Astrocyte of the hippocampus (primary cell): Measurements from ENCODE around the gene EFNB3.

Experiments
- DNase-seq: peaks from one replicate; pipeline ENCODE4 v3.0.0; 2011; ENCODE audit warnings: low read depth, low spot score

Gene EFNB3

DNA sequence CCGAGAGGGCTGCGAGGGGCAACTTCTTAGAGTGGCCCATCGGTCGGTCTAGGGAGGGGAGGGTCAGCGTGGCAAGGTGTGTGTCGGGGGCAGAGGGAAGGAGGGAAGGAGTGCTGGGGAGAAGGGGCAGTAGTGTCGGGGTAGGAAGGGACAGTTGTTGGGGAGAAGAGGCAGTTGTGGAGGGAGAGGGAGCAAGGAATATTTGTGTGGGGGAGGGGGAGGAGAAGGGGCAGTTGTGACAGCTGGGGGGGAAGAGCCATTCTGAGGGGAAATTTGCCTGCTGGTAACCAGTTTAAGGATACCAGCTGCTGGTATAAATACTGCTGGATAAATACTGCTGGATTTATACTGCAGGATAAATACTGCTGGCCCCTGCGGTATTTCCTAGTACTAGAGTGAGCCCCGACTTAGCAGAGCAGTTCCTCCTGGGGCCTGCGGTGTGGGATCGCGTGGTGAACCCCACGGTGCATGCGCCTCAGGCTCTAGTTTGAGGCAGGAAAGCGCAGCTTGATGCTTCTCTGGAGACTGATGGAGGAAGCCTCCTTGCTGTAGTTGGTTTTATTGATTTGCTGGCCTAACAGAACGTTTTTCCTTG is 12.9 kb downstream of the EFNB3 start:
- DNase-seq = no peak

DNA sequence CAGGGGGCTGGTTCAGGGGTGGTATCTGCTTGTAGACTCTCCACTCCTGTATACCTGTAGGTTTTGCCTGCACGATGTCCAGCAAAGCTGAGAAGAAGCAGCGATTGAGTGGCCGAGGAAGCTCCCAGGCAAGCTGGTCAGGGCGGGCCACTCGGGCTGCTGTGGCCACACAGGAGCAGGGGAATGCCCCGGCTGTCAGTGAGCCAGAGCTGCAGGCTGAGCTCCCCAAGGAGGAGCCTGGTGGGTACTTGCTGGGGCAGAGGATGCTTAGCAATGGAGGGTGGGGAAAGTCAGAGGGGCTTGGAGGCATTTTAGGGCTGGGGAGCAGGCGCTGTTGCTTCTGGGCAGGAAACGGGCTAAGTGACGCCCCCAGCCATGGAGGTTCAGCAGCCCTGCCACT is 14.7 kb downstream of the EFNB3 start:
- no peak for DNase-seq

DNA sequence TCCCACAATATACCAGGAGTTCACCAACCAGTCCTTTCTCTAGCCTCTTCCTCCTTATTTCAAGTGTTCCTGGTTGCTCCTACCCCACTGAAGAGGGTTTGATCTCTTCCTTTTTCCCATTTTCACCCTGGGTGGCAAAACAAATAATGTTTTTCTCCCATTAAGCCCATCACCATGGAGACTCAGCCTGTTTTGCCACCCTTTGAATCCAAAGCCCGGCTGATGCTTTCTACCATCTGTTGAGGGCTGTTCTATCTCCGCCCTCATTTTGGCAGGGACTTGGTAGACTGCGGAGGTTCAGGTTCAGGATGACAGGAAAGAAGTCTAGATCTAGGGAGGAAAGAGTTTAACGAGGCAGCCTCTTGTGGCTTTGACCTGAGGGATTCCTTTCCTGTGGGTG is 15.1 kb downstream of the EFNB3 start:
- DNase-seq = no peak

DNA sequence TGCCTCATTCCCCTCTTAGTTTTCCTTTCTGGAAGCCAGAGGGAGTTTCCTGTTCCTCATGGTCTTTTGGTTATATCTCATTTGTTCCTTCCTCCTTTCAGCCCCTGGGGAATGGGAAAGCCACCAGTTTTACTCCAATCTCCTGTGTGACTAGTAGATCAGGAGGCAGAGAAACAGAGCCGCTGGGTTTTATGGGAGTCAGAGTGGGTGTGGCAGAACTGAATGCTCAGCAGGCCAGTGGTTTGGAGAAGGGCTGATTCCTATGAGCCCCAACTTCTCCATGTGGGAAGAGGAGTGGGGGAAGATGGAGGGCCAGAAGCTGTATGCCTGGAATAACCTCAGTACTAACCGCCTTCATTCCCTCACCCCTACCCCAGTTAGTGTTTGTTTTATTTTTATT is 16.6 kb downstream of the EFNB3 start:
- no peak for DNase-seq

DNA sequence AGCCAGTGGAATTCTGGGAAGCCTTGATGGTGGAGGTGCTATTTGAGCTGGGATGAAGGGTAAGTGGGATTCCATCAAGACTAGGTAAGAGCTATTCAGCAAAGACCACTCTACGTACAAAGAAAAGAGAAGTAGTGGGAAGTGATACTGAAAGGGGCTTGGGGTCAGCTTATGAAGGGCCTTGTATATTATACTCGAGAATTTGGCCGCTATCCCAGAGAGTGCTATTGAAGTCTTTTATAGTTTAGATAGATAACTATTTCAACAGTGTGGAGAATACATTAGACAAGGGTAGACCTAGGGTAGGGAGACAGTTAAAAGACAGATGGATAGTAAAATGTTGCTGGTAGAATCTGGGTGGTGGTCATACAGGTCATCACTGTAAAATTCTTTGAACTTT is 22.9 kb downstream of the EFNB3 start:
- no peak for DNase-seq

DNA sequence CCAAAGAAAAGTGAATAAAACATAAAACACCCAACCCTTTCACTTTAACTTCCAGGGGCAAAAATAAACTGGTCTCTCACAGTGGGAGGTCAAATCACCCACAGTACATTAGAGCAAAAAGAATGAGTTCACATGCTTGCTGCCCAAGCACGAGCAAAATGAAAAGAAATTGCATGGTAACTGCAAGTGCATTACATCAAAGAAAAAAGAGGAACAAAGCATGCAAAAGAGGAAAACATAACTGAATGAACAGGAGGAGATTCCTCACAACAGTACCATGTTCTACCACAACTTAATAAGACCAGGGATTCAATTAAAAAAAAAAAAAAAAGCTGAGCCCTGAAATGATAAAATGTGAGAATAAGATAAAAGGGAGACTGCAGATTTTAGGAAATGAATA is 24.8 kb downstream of the EFNB3 start:
- no peak for DNase-seq

DNA sequence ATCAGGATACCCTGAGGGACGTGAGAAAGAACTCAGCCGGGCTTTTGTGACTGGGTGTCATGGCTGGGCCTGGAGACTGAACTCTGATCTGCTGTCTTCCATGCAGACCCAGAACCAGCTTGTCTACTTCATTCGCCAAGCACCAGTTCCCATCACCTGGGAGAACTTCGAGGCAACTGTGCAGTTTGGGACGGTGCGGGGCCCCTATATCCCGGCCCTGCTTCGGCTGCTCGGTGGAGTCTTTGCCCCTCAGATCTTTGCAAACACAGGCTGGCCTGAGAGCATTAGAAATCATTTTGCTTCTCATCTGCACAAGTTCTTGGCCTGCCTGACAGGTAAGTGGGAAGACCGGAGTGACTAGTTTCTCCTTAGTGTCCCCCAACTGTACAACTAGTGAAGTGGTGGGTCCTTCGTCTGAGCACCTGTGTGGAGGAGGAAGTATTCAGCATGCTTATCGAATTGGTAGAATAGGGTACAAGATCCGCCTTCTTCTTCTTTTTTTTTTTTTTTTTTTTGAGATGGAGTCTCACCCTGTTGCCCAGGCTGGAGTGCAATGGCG is 28.1 kb downstream of the EFNB3 start:
- DNase-seq = no peak

DNA sequence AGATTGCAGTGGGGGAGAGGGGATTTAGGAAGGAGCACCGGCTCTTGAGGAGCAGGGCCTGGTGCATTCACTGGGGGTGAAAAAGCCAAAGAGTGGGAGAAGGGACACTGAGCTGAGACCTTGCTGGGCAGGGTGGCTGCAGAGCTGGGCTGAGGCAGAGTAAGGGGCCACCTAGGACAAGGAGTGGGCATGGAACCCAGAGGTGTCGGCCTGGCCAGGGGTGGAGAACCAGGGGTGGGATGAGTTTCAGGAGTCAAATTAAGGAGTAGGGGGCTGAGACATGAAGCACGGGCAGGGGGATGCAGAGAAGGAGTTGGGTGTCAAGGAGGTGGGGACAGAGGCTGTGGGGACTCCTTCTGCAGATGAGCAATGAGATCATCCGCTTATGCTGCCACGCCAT is 32.6 kb downstream of the EFNB3 start:
- no peak for DNase-seq

DNA sequence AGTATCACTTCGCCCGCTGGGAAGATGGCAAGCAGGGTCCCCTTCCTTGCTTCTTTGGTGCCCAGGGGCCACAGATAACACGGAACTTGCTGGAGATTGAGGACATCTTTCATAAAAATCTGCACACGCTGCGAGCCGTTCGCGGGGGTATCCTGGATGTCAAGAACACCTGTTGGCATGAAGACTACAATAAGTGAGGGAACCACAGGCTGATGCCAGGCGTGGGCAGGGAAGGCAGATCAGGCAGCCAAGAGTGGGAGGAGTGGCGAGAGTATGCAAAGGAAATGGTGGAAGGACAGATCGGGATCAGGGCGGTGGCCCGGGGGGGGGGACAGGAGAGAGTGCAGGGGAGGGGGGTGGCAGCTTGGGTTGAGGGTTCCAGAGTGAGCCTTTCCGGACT is 34.7 kb downstream of the EFNB3 start:
- no peak for DNase-seq

DNA sequence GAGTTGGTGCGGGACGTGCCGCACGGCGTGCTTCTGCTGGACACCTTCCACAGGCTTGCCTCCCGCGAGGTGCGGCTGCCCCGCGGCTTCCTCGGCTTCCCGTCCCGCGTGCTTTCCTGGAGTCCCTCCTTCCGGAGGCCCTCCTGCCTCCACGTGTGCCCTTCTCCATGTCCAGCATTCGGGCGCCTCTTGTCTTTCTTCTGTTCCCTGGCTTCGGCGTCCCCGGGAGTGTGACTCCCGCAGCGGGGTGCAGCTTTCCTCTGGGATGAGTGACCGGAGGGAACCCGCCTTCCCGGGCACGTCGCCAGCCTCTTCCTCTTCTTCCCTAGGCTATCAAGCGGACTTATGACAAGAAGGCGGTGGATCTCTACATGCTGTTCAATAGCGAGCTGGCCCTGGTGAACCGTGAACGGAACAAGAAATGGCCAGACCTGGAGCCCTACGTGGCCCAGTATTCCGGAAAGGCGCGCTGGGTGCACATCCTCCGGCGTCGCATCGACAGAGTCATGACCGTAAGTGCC is 35.5 kb downstream of the EFNB3 start:
- no peak for DNase-seq

DNA sequence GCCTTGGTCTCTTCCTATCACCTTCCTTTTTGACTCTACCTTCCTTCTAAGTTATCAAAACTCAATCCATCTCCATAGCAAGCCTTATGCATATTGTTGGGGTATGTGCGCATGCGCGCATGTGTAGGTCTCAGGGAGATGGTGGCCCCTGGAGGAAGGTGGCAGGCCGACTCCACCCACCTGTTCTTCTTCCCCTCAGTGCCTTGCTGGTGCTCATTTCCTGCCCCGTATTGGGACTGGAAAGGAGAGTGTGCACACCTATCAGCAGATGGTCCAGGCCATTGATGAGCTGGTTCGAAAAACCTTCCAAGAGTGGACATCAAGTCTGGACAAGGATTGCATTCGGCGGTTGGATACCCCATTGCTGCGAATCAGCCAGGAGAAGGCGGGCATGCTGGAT is 37.7 kb downstream of the EFNB3 start:
- no peak for DNase-seq

DNA sequence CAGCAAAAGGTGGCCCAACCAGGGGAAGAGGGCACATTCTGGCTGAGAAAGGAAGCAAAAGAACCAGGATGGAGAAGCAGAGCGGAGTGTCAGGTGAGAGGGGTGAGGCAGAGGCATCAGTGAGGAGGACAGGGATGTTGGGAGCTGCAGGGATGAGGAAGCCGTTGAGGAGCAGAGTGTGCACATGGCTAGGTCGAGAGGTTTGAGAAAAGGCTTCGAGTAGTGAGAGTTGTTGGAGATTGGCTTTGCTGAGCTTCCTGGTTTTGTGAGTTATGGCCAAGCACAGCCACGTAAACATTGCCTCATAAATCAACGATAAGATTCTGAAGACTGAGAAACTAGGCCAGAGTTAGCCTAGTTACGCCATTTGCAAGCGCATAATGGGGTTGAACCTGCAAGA is 39.4 kb downstream of the EFNB3 start:
- DNase-seq = no peak

DNA sequence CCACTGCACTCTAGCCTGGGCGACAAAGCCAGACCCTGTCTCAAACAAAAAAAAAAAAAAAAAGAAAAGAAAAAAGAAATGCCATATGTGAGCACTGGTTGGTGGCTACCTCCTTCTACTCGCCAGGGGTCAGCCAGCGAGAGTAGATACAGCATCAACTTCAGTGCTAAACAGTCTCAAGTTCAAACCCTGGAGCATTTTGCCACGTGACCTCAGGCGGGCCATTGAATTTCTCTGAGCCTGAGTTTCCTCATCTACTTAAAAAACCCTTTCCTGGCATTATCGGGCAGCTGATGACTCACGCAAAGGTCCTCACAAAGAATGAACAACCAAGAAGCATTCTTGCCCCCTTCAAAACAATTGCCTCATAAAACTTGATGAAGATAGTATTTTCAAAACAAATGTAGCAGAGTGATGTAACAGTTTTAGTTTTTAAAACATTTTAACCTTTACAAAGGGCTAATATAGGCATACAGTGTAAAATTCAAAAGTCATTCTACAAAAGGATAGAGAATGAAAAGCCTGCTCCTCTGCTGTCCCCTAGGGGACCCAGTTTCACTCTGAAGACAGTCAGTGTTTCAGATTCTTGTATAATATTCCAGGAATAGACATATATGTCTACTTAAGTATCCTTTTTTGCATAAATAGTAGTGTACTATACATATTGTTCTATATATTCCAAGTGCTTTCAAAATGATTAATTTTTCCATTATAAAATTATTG is 40.9 kb downstream of the EFNB3 start:
- peak; percentile 82 for DNase-seq

DNA sequence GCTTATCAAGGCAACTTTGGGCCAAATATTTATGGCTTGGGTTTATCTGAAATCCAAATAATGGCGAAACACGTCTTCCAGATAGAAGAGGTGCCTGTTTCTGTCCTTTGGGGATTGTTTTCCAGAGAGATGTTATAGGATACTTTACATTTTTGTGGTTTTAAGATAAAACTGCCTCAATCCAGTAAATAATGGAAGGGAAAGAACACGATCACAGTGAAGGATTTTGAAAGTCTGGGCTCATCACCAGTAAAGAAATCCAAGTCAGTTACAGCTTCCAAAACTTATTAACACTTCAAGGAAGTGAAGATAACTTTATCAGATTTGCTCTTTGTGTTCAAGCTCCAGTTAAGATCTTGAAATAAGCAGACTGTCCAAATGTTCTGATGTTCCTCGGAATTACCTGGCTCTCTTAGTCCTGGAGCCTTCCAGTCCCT is 42.7 kb downstream of the EFNB3 start:
- DNase-seq = peak; percentile 25

DNA sequence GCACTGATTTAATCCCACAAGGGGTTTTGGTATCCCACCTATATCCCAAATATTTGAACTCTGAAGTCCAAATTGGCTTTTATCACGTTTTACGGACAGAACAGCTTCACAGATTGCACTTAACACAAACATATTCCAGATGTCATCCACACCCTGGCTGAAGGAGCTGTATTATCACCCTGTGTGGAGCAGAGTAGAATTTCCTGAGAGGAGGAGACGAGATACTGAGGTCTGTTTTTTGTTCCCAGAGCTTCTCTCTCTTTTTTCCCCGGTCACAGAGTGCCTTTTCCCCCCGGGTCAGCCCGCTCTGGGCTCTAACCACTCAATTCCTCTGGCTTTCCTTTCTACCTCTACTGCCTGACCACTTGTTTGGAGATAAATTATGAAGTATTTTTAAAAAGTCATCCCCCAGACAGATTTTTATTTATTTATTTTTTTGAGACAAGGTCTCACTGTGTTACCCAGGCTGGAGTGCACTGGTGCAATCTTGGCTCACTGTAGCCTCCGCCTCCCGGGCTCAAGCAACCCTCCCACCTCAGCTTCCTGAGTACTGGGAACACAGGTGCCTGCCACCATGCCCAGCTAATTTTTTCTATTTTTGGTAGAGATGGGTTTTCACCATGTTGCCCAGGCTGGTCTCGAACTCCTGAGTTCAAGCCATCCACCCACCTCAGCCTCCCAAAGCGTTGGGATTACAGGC is 43.2 kb downstream of the EFNB3 start:
- DNase-seq = no peak

DNA sequence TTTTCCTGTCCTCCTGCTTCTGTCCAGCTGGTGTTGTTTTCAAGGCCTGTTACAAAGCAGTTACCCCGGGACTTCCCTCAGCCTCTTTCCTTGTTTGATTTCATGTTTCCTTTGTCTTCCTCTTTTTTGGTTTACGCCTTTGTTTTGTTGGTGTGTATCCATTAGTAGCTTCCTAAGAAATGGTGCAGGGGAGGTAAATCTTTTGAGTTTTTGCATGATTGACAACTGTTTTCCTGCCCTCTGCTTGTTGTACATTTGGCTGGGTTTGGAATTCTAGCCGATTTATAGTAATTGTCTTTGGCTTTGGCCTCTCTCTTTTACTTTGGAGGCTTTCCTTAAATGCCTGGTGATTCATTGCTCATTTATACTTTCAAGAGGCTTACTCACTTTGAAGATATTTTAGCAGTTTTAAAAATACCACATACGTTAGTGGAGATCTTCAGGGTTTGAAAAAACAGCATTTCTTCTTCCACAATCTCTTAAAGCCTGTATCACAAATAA is 45.4 kb downstream of the EFNB3 start:
- DNase-seq = peak; percentile 88

DNA sequence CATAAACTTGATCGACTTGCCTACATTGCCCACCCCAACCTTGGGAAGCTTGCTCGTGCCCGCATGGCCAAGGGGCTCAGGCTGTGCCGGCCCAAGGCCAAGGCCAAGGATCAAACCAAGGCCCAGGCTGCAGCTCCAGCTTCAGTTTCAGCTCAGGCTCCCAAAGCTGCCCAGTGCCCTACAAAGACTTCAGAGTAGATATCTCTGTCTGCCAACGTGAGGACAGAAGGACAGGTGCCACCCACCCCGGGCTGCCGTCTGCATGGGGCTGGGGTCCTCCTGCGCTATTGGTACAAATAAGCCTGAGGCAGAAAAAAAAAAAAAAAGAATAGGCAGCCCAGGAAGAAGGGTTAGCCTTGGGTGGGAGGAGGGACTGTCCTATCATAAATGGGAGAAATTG is 49.7 kb downstream of the EFNB3 start:
- DNase-seq = no peak

DNA sequence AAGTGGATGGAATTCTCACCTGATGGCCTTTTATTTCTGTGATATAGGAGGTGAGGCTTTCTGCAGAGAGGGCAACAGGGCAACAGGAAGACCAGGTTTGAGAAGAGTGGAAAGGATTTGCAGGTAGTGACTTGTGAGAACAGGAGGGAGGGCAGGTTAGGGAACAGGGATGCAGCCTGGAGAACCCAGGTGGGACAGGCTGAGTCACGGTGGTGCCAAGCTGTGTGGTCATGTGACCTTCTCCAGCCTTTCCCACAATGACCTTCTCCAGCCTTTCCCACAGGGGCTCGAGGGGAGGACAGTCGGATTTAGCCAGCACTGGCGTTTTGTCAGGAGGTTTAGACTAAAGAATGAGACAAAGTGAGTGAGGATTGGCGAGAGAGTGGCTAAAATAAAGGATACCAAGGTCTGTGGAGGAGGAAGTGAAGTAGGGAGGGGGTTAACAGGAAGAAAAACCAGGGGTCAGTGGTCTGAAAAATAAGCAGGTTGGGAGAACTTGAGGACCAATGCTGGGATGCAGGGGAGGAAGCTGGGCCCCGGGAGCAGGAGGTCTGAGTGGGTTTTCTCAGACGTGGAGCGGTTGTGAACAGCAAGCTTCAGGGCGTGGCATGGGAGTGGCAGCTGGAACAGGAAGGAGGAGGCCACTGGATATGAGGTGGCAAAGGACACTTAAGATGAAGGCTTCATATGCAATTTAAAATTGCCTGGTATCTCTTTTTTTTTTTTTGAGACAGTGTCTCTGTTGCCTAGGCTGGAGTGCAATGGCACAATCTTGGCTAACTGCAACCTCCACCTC is 50.3 kb downstream of the EFNB3 start:
- DNase-seq = no peak

DNA sequence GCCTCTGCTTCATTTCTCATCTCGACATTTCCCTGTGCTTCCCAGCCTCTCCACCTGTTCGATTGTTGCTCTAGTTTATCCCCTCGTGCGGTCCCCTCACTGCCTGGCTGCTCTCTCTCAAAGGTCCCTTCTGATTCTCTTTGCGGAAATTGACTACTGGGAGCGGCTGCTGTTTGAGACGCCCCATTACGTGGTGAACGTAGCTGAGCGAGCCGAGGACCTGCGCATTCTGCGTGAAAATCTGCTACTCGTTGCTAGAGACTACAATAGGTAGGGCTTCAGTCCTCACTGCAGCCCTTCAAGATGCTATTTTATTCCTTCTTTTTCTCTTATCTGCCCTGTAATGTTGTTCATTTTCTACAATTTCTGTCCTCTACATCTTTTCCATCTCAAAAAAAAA is 52.0 kb downstream of the EFNB3 start:
- no peak for DNase-seq
